Measurements from ENCODE around the gene R3HDM2. TPM values are rescaled to one million over a fixed set of nuclear protein-coding genes. Genes with fewer than 3 reads are reported as not detected.

Gene R3HDM2
- total RNA-seq (2014; rRNA removed; shearing (Covaris generic)): 9.5 and 12.3 TPM in 2 replicates

GRCh38 chr12:57430931-57431566, at the start of gene R3HDM2:
Gene R3HDM2 (minus strand): TSS chr12:57431043. CDS start chr12:57310428, 120,615 bp downstream.
- DNase-seq (ENCODE audit: low spot score): peak; percentile 94

GRCh38 chr12:57479376-57480115, 48.7 kb upstream of the R3HDM2 start, which contains the start of gene ARHGAP9:
Gene ARHGAP9 (minus strand): TSS chr12:57479866. CDS start chr12:57479406, 460 bp downstream.
- no peak for DNase-seq (ENCODE audit: low spot score)

GRCh38 chr12:57479043-57479375, 48.2 kb upstream of the R3HDM2 start:
- DNase-seq (ENCODE audit: low spot score): no peak

GRCh38 chr12:57477710-57478681, 47.2 kb upstream of the R3HDM2 start:
- DNase-seq (ENCODE audit: low spot score): no peak

GRCh38 chr12:57476993-57477709, 46.3 kb upstream of the R3HDM2 start:
- DNase-seq (ENCODE audit: low spot score): no peak

GRCh38 chr12:57476162-57476992, 45.5 kb upstream of the R3HDM2 start:
- no peak for DNase-seq (ENCODE audit: low spot score)

GRCh38 chr12:57475271-57476161, 44.7 kb upstream of the R3HDM2 start:
- no peak for DNase-seq (ENCODE audit: low spot score)

- DNase-seq (ENCODE audit: low spot score): no peak
Measured at GRCh38 chr12:57474862-57475261, 44.0 kb upstream of the R3HDM2 start.

GRCh38 chr12:57474430-57474829, 43.6 kb upstream of the R3HDM2 start:
- no peak for DNase-seq (ENCODE audit: low spot score)

- no peak for DNase-seq (ENCODE audit: low spot score)
Measured at GRCh38 chr12:57473886-57474285, 43.0 kb upstream of the R3HDM2 start.

GRCh38 chr12:57473392-57473791, 42.5 kb upstream of the R3HDM2 start:
- no peak for DNase-seq (ENCODE audit: low spot score)

- no peak for DNase-seq (ENCODE audit: low spot score)
Measured at GRCh38 chr12:57472391-57472790, 41.5 kb upstream of the R3HDM2 start.

- DNase-seq (ENCODE audit: low spot score): no peak
Measured at GRCh38 chr12:57471661-57472060, 40.8 kb upstream of the R3HDM2 start.

GRCh38 chr12:57470970-57471656, 40.3 kb upstream of the R3HDM2 start:
- no peak for DNase-seq (ENCODE audit: low spot score)

- no peak for DNase-seq (ENCODE audit: low spot score)
Measured at GRCh38 chr12:57470286-57470969, 39.6 kb upstream of the R3HDM2 start.

GRCh38 chr12:57469296-57470164, 38.7 kb upstream of the R3HDM2 start:
- no peak for DNase-seq (ENCODE audit: low spot score)

GRCh38 chr12:57467915-57468314, 37.1 kb upstream of the R3HDM2 start:
- no peak for DNase-seq (ENCODE audit: low spot score)
